IPS-NIHi7 (cell line): ENCODE results near the gene HYCC1.
"Not testable (repeated sequence)": the region's sequence is repeated elsewhere in the genome, so short reads cannot be mapped to it uniquely, and the experiment has no call there.

Source experiments
- DNase-seq: peaks from one replicate; pipeline ENCODE4 v3.0.0; 2012; ENCODE audit warnings: mixed read lengths; ENCODE audit errors: extremely low spot score

The HYCC1 gene

GRCh38 chr7:23013715-23014649, at the start of gene HYCC1:
Gene HYCC1, minus strand, starts transcription at chr7:23014130. Its CDS starts 23,019 bp downstream, at chr7:22991111.
- DNase-seq = peak; percentile 98

GRCh38 chr7:23062452-23062851, 48.5 kb upstream of the HYCC1 start:
- DNase-seq = no peak

GRCh38 chr7:23061327-23061726, 47.4 kb upstream of the HYCC1 start:
- DNase-seq = no peak

GRCh38 chr7:23058408-23059096, 44.6 kb upstream of the HYCC1 start:
- no peak for DNase-seq

GRCh38 chr7:23055582-23056178, 41.8 kb upstream of the HYCC1 start:
- peak; percentile 66 for DNase-seq

- DNase-seq = not testable (repeated sequence)
These were observed 37.2 kb upstream of the HYCC1 start for GRCh38 chr7:23051124-23051485.

- DNase-seq = not testable (repeated sequence)
These were observed 32.4 kb upstream of the HYCC1 start for GRCh38 chr7:23046336-23046735.

GRCh38 chr7:23045086-23045485, 31.2 kb upstream of the HYCC1 start:
- not testable (repeated sequence) for DNase-seq

GRCh38 chr7:23044581-23044980, 30.7 kb upstream of the HYCC1 start:
- DNase-seq = no peak

GRCh38 chr7:23043441-23043840, 29.5 kb upstream of the HYCC1 start:
- no peak for DNase-seq

- DNase-seq = not testable (repeated sequence)
These were observed 25.7 kb upstream of the HYCC1 start for GRCh38 chr7:23039674-23040073.

GRCh38 chr7:23035542-23036371, 21.8 kb upstream of the HYCC1 start:
- DNase-seq = not testable (repeated sequence)

- no peak for DNase-seq
These were observed 13.3 kb upstream of the HYCC1 start for GRCh38 chr7:23027261-23027660.

- no peak for DNase-seq
These were observed 12.2 kb upstream of the HYCC1 start for GRCh38 chr7:23026164-23026563.

GRCh38 chr7:23024454-23024853, 10.5 kb upstream of the HYCC1 start:
- no peak for DNase-seq

GRCh38 chr7:23022851-23023250, 8.9 kb upstream of the HYCC1 start:
- no peak for DNase-seq

- no peak for DNase-seq
These were observed 8.4 kb upstream of the HYCC1 start for GRCh38 chr7:23022258-23022769.

GRCh38 chr7:23021596-23021995, 7.7 kb upstream of the HYCC1 start:
- no peak for DNase-seq

GRCh38 chr7:23020742-23021401, 6.9 kb upstream of the HYCC1 start:
- no peak for DNase-seq

- peak; percentile 16 for DNase-seq
These were observed 4.8 kb upstream of the HYCC1 start for GRCh38 chr7:23018750-23019149.

- no peak for DNase-seq
These were observed 3.4 kb upstream of the HYCC1 start for GRCh38 chr7:23017309-23017708.
